Smooth muscle cell (in vitro differentiated cells): ENCODE measurements around the gene CEP135. TPM values are rescaled to one million over a fixed set of nuclear protein-coding genes. Genes with fewer than 3 reads are reported as not detected.

Experiments used
- DNase-seq: peaks from one replicate; lab custom pipeline; 2025; ENCODE audit not compliant: unreplicated experiment; lab: John Stamatoyannopoulos, UW
- H2AFZ ChIP-seq: fragments of 200-600 bp; sonication (generic); 2 replicates; pipeline ENCODE4 v1.6.0; 2016; ENCODE audit warnings: antibody characterized with exemption, low read depth, mild to moderate bottlenecking
- H3F3A ChIP-seq: fragments of 200-600 bp; sonication (generic); 2 replicates; pipeline ENCODE4 v1.6.0; 2017; ENCODE audit warnings: antibody characterized with exemption, low read depth
- H3K27ac ChIP-seq: fragments of 200-600 bp; sonication (generic); 2 replicates; pipeline ENCODE4 v1.5.1; 2016; ENCODE audit warnings: low read depth, mild to moderate bottlenecking
- H3K27me3 ChIP-seq: fragments of 200-600 bp; sonication (generic); 2 replicates; pipeline ENCODE4 v1.6.1; 2016; ENCODE audit warnings: low read depth, mild to moderate bottlenecking
- H3K36me3 ChIP-seq: fragments of 200-600 bp; sonication (generic); 2 replicates; pipeline ENCODE4 v1.5.1; 2016; ENCODE audit warnings: low read depth
- H3K4me1 ChIP-seq: fragments of 200-600 bp; sonication (generic); 2 replicates; pipeline ENCODE4 v1.5.1; 2016; ENCODE audit warnings: low read depth
- H3K4me2 ChIP-seq: fragments of 200-600 bp; sonication (generic); 2 replicates; pipeline ENCODE4 v1.6.0; 2016; ENCODE audit warnings: mild to moderate bottlenecking
- H3K4me3 ChIP-seq: fragments of 200-600 bp; sonication (generic); 2 replicates; pipeline ENCODE4 v1.5.1; 2016; ENCODE audit warnings: mild to moderate bottlenecking
- H3K79me2 ChIP-seq: fragments of 200-600 bp; sonication (generic); 2 replicates; pipeline ENCODE4 v1.6.0; 2016; ENCODE audit warnings: low read depth, mild to moderate bottlenecking
- H3K9ac ChIP-seq: fragments of 200-600 bp; sonication (generic); 2 replicates; pipeline ENCODE4 v1.6.0; 2016; ENCODE audit warnings: low read depth
- H3K9me3 ChIP-seq: fragments of 200-600 bp; sonication (generic); replicated peaks from 2 replicates; pipeline ENCODE4 v1.5.1; 2016; ENCODE audit warnings: low read depth
- H4K20me1 ChIP-seq: fragments of 200-600 bp; sonication (generic); 2 replicates; pipeline ENCODE4 v1.6.0; 2016; ENCODE audit warnings: low read depth
- WGBS: methylation state at CpG from one replicate; pipeline ENCODE4 v1.1.7; 2016; ENCODE audit warnings: low lambda C conversion rate; 5-methylcytosine and 5-hydroxymethylcytosine counted together
- polyA plus RNA-seq: library from polyadenylated mRNA; unstranded; fragments of >200 nt; fragmentation: Nextera tagmentation; extraction: Ambion mirVana; gene quantifications from 2 replicates; pipeline ENCODE4 v1.2.1, GENCODE V29; 2016
- total RNA-seq: library from RNA; depleted of rRNA; stranded (reverse); fragments of >200 nt; gene quantifications from 2 replicates; pipeline ENCODE4 v1.2.3, GENCODE V29; 2014
- TF ChIP-seq, protein P1 (sequence below): fragments of 200-600 bp; sonication (generic); IDR thresholded peaks from 2 replicates; pipeline ENCODE4 v1.5.1; 2017; ENCODE audit warnings: borderline replicate concordance, mild to moderate bottlenecking, antibody characterized with exemption; ENCODE audit not compliant: insufficient read depth, poor library complexity, severe bottlenecking

Gene CEP135
- total and polyA plus RNA-seq, 2 experiments from 2014 or later, result 4.5 to 28.9 TPM

DNA sequence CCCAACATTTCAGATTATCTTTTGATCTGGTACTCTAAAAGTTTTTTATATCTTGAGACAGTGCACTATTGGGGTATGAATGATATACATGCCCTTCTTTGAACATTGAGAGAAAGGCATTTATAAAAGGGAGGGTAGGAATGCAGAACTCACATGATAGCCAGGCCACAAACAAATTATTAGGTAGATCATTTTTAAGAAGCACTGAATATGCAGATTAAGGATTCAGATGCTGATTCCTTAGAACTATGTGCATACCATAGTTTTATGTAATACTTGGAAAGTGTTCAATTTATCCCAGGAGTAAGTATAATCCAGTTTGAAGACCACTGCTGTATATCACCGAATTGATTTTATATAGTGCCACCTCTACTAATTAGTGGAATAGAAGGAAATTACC lies 18.6 kb downstream of the CEP135 start:
- WGBS, result 96% methylated on average over 1 of the region's 1 CpG
- no peak for DNase-seq
- no peaks in the 10 kb centered on the region for H4K20me1 ChIP-seq
- H3K4me2 ChIP-seq, result no peak overlapping the region
- H3F3A ChIP-seq, result no peaks in the 10 kb centered on the region
- no peak overlapping the region for H3K27ac ChIP-seq
- peaks cover 3% of the 10 kb centered on the region for H3K36me3 ChIP-seq
- no peak overlapping the region for H3K4me3 ChIP-seq
- H3K4me1 ChIP-seq, result no peaks in the 10 kb centered on the region
- no peak overlapping the region for H2AFZ ChIP-seq
- H3K27me3 ChIP-seq, result no peaks in the 10 kb centered on the region
- H3K9ac ChIP-seq, result no peak overlapping the region
- TF ChIP-seq, protein P1, sequence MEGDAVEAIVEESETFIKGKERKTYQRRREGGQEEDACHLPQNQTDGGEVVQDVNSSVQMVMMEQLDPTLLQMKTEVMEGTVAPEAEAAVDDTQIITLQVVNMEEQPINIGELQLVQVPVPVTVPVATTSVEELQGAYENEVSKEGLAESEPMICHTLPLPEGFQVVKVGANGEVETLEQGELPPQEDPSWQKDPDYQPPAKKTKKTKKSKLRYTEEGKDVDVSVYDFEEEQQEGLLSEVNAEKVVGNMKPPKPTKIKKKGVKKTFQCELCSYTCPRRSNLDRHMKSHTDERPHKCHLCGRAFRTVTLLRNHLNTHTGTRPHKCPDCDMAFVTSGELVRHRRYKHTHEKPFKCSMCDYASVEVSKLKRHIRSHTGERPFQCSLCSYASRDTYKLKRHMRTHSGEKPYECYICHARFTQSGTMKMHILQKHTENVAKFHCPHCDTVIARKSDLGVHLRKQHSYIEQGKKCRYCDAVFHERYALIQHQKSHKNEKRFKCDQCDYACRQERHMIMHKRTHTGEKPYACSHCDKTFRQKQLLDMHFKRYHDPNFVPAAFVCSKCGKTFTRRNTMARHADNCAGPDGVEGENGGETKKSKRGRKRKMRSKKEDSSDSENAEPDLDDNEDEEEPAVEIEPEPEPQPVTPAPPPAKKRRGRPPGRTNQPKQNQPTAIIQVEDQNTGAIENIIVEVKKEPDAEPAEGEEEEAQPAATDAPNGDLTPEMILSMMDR, result no peak
- H3K79me2 ChIP-seq, result no peaks in the 10 kb centered on the region
- no peaks in the 10 kb centered on the region for H3K9me3 ChIP-seq

GRCh38 chr4:55973650-55974049 lies 24.9 kb downstream of the CEP135 start:
- Histone ChIP-seq H3K4me1 (no peaks in the 10 kb centered on the region), H2AFZ (no peak overlapping the region), H4K20me1 (no peaks in the 10 kb centered on the region), H3K27ac (no peak overlapping the region), H3K4me3 (no peak overlapping the region), H3K9me3 (no peaks in the 10 kb centered on the region), H3K4me2 (no peak overlapping the region), H3K79me2 (no peaks in the 10 kb centered on the region), H3K27me3 (no peaks in the 10 kb centered on the region), H3F3A (no peaks in the 10 kb centered on the region), H3K9ac (no peak overlapping the region), H3K36me3 (peaks cover 3% of the 10 kb centered on the region)
- no peak for DNase-seq
- TF ChIP-seq, protein P1, result no peak
- WGBS, result 100% methylated on average over 2 of the region's 2 CpGs

- no peaks in the 10 kb centered on the region for H3K36me3 ChIP-seq
- TF ChIP-seq, protein P1, result no peak
- H3K4me2 ChIP-seq, result no peak overlapping the region
- H3K27me3 ChIP-seq, result no peaks in the 10 kb centered on the region
- no peak overlapping the region for H3K9ac ChIP-seq
- over 99% methylated on average over 4 of the region's 4 CpGs for WGBS
- no peak overlapping the region for H2AFZ ChIP-seq
- H3K9me3 ChIP-seq, result no peaks in the 10 kb centered on the region
- no peaks in the 10 kb centered on the region for H3K79me2 ChIP-seq
- no peak overlapping the region for H3K27ac ChIP-seq
- H3K4me1 ChIP-seq, result no peaks in the 10 kb centered on the region
- H3F3A ChIP-seq, result no peaks in the 10 kb centered on the region
- no peaks in the 10 kb centered on the region for H4K20me1 ChIP-seq
- H3K4me3 ChIP-seq, result no peak overlapping the region
- DNase-seq, result no peak
Measured at GRCh38 chr4:55977811-55978210, 29.1 kb downstream of the CEP135 start.

DNA sequence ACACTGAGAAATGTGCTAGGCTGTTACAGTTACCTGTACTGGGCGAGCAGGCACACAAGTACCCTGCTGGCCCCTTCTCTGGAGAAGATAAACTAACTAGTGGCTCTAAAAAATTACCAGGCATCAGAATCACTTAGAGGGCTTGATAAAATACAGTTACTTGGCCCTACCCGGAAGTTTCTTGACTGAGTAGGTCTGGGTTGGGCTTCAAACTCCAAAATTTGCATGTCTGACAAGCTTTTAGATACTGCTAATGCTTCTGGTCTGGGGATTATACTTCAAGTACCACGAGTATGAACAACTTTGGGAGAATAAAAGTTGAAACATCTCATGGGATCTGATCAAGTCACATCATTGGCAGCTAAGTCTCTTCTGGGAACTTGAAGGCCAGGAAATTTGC lies 30.8 kb downstream of the CEP135 start:
- H2AFZ ChIP-seq, result no peak overlapping the region
- WGBS, result 74% methylated on average over 3 of the region's 3 CpGs
- H3K9me3 ChIP-seq, result no peaks in the 10 kb centered on the region
- no peaks in the 10 kb centered on the region for H3K4me1 ChIP-seq
- no peak overlapping the region for H3K9ac ChIP-seq
- TF ChIP-seq, protein P1, result no peak
- no peaks in the 10 kb centered on the region for H3K79me2 ChIP-seq
- no peaks in the 10 kb centered on the region for H3K27me3 ChIP-seq
- H3K4me3 ChIP-seq, result no peak overlapping the region
- H3K36me3 ChIP-seq, result peaks cover under 1% of the 10 kb centered on the region
- H3K27ac ChIP-seq, result no peak overlapping the region
- no peaks in the 10 kb centered on the region for H3F3A ChIP-seq
- no peak for DNase-seq
- no peaks in the 10 kb centered on the region for H4K20me1 ChIP-seq
- H3K4me2 ChIP-seq, result no peak overlapping the region
